HG02981 (cell line): ENCODE data around the gene MAST4.
A peak's percentile ranks its signal among the peaks of the same experiment; 100 is the strongest.

Experiments
- ATAC-seq: cut with Tn5 transposase; IDR thresholded peaks from one replicate; pipeline ENCODE4 v1.9.1; 2021; ENCODE audit warnings: mild to moderate bottlenecking, moderate library complexity; ENCODE audit not compliant: unreplicated experiment

Gene MAST4

GRCh38 chr5:66982056-66982387 lies 385.8 kb downstream of the MAST4 start:
- ATAC-seq: no peak

DNA sequence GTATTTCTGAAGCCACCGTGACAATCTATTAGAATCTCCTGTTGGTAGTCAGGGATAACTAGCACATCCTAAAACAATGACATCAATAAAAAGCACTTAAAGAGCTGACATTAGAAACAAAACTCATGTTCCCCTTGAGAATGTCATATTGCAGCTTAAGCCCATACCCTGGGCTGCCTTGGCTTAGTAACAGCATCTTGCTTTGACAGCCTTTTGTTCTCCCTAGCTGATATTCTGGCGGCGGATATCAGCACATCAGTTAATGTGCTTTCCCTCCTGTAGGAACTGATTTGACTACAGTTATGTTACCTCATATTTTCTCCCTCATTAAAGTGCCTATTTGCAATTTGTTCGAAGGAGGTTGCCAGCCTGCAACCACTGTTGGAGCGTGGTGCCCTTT lies 386.3 kb downstream of the MAST4 start:
- ATAC-seq: no peak

GRCh38 chr5:66985417-66985816 lies 389.2 kb downstream of the MAST4 start:
- no peak for ATAC-seq

DNA sequence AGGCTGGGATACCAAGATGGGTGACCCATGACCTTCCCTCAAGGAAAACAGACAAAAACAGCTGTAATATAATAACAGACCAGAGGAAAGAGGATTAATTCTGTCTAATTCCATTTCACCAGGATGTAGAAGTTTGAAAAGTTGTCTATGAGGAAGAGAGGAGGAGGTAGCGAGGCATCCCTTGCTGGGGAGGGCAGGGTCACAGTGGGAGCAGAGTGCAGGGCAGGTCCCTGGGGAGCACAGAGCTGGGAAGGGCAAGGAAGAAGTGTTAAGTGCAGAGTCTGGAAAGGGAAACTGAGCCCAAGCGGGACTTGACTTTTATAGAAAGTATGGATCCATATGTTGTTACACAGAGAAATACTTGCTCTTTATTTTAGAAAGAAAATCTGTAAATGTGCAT lies 389.8 kb downstream of the MAST4 start:
- ATAC-seq: no peak

GRCh38 chr5:66986534-66986933 lies 390.3 kb downstream of the MAST4 start:
- ATAC-seq: no peak

DNA sequence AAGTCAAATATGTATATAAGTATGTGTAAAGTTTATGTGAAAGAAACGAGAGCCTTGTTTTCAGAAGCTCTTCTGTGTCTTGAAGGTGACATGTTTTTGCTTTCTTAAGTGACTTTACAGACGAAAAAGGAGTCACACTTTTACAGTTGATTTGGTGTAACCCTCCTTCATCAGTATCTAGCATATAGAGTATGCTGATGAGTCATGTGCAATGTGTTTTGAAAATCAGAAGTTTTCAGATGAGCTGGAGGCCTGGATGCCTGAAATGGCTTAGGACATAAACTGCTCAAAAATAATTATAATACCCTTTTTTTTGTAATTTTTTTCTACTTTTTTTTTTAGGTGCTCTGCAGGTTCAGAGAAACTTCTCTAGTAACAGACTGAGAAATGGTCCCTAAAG lies 390.9 kb downstream of the MAST4 start:
- ATAC-seq: no peak

GRCh38 chr5:66987540-66987939 lies 391.3 kb downstream of the MAST4 start:
- no peak for ATAC-seq

DNA sequence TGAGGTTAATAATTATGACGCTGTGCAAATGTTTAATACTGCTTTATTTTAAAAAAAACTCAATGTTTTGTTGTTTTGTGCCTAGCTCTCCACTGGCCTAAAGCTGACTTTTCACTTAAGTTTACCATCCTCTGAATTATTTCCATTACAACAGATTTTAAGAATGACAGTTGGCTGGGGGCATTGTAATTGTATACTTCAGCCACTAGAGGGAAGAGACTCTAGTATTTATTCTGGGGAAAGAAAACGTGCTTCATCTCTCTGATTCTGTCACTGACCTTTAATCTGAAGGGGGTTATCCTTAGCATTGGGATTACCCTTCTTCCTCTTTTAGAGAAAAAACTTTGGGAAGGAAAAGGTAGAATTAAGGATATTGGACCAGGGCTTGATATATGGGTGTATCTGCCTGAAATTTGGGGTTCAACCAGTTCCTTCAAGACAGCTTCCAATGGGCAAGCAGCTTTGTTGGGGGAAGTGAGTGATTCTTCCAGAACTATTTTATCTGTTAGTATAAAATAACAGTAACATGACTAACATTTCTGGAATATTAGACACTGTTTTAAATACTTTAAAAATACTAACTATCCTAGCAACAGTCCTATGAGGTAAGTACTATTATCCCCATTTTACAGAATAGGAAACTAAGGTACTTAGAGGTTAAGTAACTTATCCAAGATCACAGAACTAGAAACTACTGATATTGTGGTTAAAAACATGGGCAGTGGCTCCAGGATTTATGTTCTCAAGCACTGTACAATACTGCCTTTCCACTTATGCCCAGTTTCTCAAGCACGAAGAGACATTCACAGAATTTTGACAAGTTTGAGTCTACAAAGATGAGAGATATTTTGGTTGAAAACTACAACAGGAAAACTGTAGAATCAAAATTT lies 392.0 kb downstream of the MAST4 start:
- peak; percentile 85 for ATAC-seq

GRCh38 chr5:66989286-66989685 lies 393.1 kb downstream of the MAST4 start:
- ATAC-seq: no peak

GRCh38 chr5:66989781-66990180 lies 393.6 kb downstream of the MAST4 start:
- ATAC-seq: no peak

- ATAC-seq: no peak
Measured at GRCh38 chr5:66991746-66992145, 395.6 kb downstream of the MAST4 start.

- no peak for ATAC-seq
Measured at GRCh38 chr5:66992547-66992946, 396.4 kb downstream of the MAST4 start.

GRCh38 chr5:66993448-66993847 lies 397.3 kb downstream of the MAST4 start:
- ATAC-seq: no peak

- no peak for ATAC-seq
Measured at GRCh38 chr5:66993882-66994281, 397.7 kb downstream of the MAST4 start.

DNA sequence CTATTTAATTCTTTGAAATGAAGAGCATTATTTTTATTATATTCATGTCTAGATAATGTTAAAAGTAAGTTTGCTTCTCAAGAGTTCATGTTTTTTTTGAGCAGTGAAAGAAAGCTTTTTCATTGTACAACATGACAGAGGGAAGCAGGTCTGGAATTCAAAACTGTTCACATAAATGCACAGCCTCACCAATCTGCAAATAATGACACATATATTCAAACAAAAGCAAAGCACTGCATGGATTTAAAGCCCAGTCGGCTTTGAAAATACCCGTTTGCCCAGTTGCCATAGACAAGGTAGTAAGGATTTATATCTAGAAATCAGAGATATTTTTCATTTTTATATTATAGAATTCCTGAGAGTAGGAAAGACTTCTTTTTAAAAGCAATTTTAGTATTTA lies 398.6 kb downstream of the MAST4 start:
- no peak for ATAC-seq

- ATAC-seq: no peak
Measured at GRCh38 chr5:67000794-67001475, 404.7 kb downstream of the MAST4 start.

DNA sequence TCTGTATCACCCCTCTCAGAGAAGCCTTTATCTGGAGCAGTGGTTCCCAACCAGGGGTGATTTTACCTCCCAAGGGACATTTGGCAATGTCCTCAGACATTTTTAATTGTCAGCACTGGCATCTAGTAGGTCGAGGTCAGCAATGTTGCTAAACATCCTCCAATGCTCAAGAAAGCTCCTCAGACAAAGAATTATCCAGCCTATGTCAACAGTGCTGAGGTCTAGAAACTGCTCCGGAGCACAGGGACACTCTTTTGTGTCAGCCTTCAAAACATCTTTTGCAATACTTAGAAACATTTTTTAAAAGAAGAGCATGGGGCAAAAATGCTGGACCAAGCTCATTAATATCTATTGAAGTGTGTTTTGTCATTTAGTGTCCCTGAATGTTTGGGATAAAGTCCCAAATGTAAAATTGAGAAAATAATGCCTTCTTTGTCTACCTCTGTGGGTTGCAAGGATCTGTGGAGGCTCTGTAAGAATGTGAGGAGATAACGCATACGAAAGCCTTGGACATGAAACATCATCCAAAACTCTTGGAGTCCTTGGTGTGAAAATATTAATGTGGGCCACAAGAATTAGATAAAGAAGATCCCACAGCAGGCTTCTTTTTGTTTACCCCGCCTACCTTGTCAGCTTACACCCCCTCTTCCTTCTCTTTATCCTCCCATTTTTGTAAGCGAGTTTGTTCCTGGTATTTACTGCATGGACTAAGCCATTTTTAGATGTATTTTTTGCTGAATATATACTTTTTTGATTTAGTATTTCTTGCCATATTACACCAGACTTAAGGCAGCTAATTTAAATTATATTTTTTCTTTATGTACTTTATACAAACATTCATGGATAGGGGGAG lies 406.9 kb downstream of the MAST4 start:
- no peak for ATAC-seq

DNA sequence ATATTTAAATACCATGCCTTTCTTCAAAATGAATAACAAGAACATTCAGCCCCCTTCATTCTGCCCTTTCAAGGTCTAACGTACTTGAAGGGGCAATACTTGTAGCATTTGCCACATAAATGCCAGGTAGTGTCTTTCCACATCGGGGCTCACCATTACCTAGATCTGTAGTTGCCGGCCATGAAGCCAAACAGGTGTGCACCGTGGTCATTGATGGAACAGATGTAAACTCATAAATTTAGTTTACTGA lies 407.4 kb downstream of the MAST4 start:
- ATAC-seq: no peak

- peak; percentile 60 for ATAC-seq
Measured at GRCh38 chr5:67003935-67004729, 407.9 kb downstream of the MAST4 start.

- ATAC-seq: no peak
Measured at GRCh38 chr5:67004730-67005350, 408.6 kb downstream of the MAST4 start.
